A172 (cell line): ENCODE data around the gene CACNA1F. TPM values are rescaled to one million over a fixed set of nuclear protein-coding genes. Genes with fewer than 3 reads are reported as not detected.
A peak's percentile ranks its signal among the peaks of the same experiment; 100 is the strongest.

Source experiments
- DNase-seq: peaks from one replicate; pipeline ENCODE4 v3.0.0-alpha.2; 2015; ENCODE audit warnings: low spot score
- total RNA-seq: library from RNA; depleted of rRNA; stranded (reverse); fragments of >200 nt; shearing (Covaris generic); gene quantifications from 2 replicates; pipeline ENCODE4 v1.2.3, GENCODE V29; 2014

The CACNA1F gene
- total RNA-seq, 1 experiment from 2014 or later = not detected

DNA sequence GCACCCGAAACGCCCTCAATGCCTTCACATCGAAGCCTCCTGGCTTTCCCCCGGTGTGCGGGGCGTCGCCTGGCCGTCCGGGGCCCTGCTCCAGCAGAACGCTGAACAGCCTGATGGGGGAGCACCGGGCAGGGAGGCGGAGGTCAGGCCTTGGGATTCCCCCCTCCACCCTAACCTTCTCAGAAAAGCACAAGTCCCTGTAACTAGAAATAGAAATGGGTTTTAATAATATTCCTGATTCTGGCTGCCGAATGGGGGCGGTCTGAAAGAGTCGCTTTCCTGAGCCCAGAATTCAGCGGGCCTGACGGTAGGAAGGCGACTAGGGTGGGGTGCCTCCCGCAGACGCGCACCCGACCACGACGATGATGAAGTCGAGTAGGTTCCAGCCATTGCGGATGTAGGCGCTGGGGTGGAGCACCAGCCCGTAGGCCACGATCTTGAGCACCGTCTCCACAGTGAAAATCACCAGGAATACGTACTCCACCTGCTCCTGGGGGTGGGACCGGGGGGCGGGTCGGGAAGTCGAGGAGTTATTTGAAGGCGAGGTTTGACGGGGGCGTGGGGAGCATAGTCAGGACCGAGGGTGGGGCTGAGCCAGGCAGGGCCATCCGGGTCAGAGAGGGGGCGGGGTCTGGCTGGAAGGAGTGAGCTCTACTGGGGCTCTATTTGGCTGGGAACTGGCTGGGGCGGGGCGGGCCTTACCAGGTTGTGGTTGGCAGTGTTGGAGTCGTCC is 2.5 kb downstream of the CACNA1F start:
- no peak for DNase-seq

DNA sequence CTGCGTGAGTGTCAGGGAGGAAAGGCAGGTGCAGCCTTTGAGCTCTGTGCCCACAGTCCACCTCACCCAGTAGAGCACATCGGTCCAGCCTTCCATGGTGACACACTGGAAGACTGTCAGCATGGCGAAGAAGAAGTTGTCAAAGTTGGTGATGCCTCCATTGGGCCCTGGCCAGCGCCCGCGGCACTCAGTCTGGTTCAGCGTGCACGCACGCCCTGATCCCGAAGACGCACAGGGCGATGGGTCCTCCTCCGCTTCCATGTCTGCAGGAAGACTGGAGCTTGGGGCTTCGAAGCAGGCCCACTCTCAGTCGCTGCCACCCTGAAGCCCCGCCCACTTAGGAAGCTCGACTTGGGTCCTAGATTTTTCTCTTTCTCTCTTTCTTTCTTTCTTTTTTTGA is 5.0 kb downstream of the CACNA1F start:
- DNase-seq = no peak

DNA sequence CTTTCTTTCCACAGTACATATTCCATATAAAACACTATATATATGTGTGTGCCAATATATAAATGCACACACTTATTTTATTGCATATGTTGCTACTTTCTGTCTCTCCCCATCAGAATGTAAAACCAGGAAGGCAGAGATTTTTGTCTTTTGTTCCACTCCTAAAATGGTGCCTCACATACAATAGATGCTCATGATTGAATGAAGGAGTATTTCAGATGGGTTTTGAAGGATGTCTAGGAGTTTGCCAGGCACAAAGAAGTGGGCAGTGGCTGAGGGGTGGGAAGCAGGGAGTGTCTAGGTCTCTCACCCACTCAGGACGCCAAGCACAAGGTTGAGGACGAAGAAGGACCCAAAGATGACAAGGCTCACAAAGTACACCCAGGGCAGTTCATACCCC is 5.4 kb downstream of the CACNA1F start:
- no peak for DNase-seq

DNA sequence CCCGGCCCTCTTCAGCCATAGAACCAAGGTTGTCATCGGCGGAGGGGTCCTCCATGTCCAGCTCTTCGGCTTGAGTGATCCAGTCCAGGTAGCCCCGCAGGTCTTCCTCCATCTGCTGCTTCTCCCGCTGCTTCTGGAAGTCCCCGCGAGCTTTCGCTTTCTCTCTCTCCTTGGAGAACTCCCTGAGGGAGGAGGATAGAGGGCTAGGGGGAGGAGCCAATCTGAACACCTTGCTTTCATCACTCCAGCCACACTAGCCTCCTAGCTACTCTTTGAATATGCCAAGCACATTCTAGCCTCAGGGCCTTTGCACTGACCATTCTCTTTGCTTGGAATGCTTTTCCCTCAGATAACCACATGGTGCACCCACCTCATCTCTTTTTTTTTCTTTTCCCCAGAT is 6.2 kb downstream of the CACNA1F start:
- no peak for DNase-seq

DNA sequence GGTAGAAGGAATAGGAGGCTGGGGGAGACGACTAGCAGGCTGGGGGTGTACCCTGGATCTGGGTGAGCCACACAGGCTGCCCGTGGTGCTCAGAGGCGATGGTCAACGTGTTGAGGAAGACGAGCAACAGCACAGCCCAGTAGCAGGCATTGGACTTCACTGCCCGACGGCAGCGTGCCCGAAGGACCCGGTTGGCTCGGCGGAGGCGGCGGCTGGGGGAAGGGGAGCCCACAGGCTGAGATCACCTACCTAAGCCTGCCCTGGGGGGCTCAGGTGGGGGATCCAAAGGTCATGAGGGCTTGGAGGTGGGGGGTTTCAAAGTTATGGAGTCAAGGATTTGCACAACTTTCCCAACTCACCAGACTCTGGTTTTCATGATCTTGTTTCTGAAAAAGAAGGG is 7.3 kb downstream of the CACNA1F start:
- no peak for DNase-seq

GRCh38 chrX:49221868-49222267 is 11.3 kb downstream of the CACNA1F start:
- DNase-seq = no peak

GRCh38 chrX:49220100-49220499 is 13.0 kb downstream of the CACNA1F start:
- DNase-seq = no peak

GRCh38 chrX:49214996-49215526 is 18.1 kb downstream of the CACNA1F start:
- no peak for DNase-seq

DNA sequence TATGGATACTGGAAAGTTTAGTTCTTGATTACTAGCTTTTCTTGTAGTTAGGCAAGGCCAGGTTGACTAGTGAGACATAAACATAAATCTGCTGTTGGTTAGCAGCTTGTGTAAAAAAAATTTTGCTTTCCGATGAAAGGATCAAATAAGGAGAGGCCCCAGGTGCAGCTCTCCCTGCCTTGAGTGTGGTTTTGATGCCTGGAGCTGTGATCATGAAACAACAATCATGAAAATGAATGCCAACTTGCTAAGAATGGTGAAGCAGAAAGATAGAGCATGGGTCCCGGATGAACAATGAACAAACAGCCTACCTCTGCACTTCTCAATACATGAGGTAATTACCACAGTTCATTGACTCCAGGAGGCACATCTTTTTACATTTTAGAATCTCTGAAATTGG is 18.7 kb downstream of the CACNA1F start:
- DNase-seq = no peak

DNA sequence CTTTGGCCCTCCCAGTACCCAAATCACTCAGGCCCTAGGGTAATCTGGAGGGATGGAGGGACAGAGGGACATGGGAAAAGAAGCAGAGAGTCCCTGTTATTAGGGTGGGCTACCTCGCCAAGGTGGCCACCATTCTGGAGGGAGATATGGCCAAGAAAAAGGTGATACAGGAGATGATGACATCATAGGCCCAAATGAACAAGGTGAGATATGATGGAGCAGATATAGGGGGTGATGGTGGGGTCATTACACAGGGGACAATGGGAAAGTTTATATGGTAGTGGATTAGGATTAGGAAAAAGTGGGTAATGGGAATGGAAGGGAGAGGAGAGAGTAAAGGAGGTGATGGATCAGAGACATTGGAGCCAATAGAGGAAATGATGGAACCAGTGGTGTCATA is 20.3 kb downstream of the CACNA1F start:
- no peak for DNase-seq

DNA sequence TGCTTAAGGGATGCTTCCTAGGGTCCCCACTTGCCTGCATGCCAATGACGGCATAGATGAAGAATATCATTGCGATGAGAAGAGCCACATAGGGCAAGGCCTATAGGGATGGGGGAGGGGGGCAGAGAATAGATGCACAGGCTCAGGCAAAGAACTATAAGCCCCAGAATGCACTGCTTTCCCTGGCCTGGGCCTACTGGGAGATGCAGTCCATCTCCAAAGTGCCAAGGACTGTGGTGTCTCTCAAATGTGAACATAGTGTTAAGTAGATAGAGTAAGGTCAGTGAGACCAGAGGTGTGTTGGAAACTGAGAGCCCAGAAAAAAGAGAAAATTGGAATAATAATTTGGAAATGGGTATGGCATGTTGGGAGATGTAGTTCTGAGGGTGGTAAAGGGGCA is 20.9 kb downstream of the CACNA1F start:
- no peak for DNase-seq

- DNase-seq = no peak
These were observed 22.1 kb downstream of the CACNA1F start for GRCh38 chrX:49211074-49211473.

DNA sequence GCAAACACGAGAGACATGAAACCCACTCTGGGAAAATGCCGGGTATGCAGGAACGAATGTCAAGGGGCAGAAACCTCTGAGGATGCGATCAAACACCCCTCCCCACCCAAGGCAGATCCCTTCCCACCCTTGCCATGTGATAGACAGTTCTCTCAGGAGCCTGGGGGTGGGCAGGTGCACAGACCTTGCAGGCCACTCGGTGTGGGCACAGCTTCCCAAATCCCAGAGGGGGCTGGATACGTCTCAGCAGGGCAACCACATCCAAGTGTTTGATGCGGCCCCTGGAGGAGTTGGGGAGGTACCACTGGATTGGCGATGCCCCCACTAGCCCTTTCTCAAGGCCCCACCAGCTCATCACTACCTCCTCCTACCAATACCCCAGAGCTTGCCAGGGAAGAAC is 22.7 kb downstream of the CACNA1F start:
- no peak for DNase-seq

DNA sequence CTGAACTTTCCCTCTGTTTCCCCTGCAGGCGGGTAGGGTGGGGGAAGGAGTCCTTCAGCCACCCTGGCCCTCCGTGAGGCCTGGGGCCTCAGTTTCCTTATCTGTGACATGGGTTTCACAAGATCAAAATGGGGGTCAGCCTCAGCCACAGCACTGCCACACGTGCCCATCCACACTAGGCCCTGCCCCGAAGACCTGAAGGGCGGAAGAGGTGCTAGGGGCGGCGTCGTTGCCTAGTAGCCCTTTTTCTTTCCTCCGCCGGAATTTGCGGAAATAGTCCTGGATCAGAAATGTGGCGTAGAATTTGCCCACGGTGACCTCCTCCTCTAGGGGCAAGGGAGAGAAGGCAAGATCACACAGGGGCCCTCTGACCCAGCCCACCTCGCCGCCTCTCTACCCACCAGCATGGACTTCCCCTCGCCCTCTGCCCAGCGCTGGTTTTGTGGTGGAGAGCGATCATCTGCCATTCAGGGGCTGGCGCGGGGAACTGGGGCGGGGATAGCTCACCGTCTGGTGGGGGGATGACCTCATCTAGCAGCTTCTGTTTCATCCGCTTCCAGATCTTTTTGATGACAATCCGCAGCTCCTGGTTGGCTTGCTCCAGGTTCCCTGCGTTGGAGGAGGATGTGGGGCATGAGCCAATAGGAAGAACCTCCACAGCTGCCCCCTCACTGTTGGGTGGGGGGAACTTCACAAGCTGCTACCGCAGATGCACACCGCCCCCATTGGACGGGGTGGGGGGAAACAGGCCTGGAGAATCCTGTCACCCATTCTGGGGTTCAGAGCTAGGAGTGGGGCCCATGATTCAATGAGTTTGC is 23.5 kb downstream of the CACNA1F start:
- DNase-seq = no peak

GRCh38 chrX:49208399-49208798 is 24.7 kb downstream of the CACNA1F start:
- no peak for DNase-seq

DNA sequence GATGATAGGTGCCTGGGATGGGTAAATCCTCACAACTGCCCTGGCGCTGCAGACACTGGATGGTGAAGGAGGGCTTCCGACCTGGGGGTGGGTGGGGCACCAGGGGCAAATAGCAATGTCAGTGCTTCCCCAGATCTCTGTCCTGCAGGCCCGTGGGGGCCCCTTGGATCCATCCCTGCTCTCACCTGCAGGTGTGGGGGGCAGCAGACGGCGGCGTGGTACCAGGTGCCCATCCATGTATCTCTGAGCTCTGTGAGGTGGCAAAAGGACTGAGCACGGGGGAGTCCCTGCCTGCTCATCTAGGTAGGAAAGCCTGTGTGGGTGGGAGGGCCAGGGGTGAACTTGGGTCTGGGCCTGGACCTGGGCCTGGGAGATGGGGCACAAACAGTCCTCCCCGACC is 26.6 kb downstream of the CACNA1F start:
- no peak for DNase-seq

DNA sequence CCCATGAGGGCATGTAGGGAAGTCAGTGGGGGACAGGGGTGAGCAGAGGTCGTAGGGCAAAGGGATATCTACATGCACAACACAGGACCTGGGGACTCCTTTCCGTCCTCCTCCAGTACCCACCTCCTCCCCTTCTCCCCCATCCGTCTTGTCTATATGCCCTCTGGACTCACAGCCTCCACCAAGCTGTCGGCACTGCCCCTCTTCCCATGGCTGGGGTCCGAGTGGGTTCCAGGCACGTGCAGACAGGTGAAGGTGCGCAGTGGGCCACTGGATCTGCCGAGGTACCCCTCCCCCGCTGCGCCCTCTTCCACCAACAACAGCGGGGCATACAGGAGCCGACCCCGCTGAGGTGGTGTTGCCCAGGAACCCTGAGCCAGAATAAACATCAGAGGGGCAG is 27.7 kb downstream of the CACNA1F start:
- no peak for DNase-seq

DNA sequence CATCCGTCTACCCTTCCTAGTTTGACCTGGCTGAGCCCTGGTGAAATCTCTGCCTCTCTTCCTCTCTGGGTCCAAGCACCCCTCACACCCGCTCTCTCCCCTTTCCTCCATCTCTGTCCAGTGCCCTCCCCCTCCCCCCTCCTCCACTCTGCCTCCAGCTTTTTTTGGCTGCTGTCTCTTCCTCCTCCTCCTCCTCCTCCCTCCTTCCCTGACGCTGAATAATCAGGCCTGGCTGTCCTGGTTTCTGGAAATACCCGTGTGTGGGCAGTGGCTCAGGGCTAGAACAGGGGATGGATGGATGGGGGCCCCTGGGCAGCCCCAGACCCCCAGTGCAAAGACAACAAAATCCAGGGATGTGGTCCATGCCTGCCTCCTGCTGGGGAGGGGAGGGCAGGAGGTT is 28.4 kb downstream of the CACNA1F start:
- no peak for DNase-seq

DNA sequence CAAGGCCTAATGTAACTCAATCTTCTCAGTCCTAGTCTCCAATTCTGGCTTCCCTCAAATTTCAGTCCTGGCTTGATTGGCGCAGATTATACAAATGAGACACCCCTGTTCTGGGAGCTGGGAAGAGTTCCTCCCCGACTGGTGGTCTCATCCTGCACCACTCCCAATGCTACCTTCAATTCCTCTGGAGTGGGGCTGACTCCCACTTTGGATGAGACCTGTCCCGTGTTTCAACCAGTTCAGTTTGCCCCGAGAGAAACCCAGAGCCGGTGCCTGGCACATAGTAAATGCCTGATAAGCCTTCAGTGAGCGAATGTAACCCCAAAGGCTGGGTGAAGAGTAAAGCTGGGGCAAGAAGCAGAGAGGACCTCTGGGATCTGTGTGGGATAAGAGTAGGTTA is 29.1 kb downstream of the CACNA1F start:
- DNase-seq = no peak

DNA sequence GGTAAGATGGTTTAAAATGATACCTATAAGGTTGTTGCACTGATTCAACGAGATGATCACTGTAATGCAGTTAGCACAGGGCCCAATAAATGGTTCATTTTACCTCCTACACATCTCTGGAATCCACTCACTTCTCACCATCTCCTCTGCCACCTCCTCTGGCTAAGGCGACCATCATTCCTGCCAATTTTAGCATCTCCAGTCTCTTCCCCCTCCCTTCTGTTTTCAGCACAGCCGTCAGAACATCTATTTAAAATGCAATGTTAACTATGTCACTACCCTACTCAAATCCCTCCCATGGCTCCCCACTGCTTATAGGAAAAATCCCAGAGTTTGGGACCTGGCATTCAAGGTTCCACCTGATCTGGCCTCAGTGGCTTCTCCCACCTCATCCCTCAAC is 29.6 kb downstream of the CACNA1F start:
- DNase-seq = no peak

- DNase-seq = no peak
These were observed 31.1 kb downstream of the CACNA1F start for GRCh38 chrX:49202022-49202421.

GRCh38 chrX:49199906-49200771 is 33.0 kb downstream of the CACNA1F start, which contains the start of gene SYP:
Gene SYP (minus strand): TSS chrX:49200193. CDS start chrX:49200186, 7 bp downstream.
- DNase-seq = peak; percentile 74
